HG03108 (cell line): ENCODE results near the gene POGK.
"Not testable (repeated sequence)": the region's sequence is repeated elsewhere in the genome, so short reads cannot be mapped to it uniquely, and the experiment has no call there.

Source experiments
- ATAC-seq: cut with Tn5 transposase; IDR thresholded peaks from one replicate; pipeline ENCODE4 v1.9.1; 2021; ENCODE audit warnings: moderate library complexity; ENCODE audit not compliant: unreplicated experiment

Gene POGK, protein sequence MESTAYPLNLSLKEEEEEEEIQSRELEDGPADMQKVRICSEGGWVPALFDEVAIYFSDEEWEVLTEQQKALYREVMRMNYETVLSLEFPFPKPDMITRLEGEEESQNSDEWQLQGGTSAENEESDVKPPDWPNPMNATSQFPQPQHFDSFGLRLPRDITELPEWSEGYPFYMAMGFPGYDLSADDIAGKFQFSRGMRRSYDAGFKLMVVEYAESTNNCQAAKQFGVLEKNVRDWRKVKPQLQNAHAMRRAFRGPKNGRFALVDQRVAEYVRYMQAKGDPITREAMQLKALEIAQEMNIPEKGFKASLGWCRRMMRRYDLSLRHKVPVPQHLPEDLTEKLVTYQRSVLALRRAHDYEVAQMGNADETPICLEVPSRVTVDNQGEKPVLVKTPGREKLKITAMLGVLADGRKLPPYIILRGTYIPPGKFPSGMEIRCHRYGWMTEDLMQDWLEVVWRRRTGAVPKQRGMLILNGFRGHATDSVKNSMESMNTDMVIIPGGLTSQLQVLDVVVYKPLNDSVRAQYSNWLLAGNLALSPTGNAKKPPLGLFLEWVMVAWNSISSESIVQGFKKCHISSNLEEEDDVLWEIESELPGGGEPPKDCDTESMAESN

DNA sequence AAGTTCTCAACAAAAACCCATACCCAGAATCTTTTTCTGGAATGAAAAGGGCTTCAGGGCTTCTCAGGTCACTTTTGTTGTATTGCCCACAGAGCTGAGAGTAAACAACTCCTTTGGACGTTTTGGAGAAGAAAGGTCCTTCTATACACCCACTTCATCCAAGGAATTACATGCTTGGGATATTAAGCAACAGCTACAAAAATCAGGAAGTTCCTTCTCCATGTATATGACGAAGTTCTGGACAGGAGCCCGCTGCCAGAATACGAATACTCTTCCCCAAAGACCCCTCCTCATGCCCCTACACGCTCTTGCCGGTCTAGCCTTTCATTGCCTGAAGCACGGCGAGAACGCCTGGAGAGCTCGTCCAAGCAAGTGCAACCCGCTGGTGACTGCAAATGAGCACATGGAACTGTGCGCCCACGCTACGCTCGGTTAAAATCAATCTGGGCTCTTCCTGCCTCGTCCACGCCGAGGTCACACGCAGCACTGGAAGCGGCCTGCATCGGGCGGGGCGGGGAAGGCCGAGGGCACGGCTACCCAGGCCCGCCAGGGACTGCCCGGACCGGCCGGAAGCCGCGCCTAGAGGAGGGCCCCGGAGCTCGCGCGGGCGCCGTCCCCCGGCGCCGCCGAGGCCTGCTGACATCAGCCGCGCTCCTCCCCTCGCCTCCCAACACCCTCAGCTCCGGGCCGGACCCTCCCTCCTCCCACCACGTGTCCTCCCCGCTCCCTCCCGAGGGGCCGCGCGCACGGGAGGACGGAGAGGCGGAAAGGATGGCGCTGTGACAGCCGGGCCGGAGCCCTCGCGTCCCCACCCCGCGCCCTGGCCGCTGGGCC is at the start of gene POGK:
TSS of gene POGK (plus strand) at position 710 of the 834 bp plus-strand sequence. CDS start 1,482 bp downstream, outside the sequence.
- peak; percentile 99 for ATAC-seq

DNA sequence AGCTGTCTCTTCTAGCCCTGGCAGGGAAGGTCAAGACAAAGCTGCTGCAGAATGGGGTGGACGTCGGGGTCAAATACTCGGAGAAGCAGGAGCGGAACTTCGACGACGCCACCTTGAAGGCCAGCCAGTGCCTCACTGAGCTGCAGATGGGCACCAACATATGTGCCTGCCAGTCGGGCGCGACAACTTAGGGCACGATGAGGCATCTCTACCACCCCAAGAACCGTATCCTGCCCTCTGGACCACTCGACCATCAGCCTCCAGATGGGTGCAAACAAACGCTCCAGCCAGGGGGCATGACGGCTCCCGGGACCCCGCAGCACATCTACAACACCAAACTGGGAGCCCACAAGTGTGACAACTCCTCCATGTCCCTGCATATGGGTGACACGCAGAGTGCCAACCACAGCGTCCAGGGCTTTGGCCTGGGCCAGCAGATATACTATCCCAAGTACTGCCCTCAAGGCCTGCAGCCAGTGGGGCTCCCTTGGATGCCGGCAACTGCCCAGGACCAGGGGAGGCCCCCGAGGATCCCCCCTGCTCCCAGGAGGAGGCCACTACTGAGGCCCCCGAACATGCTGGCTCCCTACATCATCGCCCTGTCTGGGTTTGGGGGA is 42.5 kb upstream of the POGK start:
- ATAC-seq: no peak

DNA sequence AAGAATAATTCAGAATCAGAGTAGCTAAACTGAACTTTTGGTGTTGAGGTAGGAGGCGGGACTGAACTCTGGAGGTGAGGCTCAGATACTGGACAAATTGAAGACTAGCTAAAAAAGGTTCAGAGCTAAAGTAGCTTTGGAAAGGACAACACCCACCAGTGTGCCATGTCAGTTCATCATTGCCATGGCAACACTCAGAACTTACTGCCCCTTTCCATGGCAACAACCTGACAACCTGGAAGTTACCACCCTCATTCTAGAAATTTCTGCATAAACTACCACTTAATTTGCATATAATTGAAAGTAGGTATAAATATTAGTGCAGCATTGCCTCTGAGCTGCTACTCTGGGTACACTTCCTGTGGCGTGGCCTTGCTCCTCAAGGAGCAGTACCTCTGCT is 30.3 kb upstream of the POGK start:
- no peak for ATAC-seq

DNA sequence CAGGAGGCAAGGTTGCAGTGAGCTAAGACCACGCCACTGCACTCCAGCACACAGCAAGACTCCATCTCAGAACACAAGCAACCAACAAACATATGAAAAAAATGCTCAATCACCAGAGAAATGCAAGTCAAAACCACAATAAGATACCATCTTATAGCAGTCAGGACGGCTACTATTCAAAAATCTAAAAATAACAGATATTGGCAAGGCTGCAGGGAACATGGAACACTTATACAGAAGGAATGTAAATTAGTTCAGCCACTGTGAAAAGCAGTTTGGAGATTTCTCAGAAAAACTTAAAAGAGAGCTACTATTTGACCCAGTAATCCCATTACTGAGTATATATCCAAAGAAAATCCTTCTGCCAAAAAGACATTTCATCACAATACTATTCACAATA is 27.6 kb upstream of the POGK start:
- no peak for ATAC-seq

DNA sequence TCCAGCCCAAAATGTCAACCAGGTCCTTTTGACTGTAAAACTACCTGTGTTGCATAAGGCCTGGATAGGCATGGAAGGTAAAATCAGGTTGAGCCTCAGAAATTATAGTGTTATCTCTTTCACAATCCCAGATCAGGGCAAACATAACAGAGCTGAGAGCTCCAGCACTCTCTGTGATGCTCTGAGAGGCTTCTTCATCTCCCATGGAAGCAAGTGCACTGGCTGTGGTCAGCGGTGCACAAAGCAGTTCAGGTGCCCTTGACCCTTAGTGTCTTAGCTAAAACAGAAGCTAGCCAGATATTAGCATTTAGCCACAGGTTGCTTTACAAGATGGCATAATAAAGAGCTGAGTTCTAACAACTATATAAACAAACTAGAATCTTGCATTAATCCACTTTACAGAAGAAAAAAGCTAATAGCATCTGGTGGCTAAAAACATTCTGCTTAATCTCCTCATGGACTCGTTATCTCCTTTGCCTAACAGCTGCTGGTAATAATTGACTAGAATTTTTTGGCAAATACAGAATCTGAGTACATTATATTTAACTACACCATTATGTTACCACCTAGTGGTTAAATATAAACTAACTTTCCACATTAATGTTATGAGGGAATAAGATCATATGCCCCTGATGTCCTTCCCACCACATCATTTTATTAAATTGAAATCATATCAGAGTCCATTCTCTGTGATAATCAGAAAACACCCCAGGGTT is 25.6 kb upstream of the POGK start:
- no peak for ATAC-seq

DNA sequence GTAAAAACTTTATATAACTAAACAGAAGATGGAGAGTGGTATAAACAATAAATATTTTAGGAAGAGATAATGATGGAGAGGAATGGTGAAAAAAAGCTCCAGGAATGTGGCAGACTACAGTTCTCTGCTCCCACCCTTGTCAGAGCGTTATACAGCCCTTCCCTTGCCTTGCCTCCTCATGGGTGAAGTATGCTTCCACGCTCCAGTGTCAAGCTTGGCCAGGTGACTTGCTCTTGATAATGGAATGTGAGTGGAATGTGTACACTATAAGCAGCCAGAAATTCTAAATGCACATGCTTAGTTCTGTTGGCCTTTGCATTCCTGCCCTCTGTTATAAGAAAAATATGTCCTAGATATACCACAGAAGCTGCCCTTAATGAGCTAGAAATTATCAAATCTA is 24.7 kb upstream of the POGK start:
- no peak for ATAC-seq

DNA sequence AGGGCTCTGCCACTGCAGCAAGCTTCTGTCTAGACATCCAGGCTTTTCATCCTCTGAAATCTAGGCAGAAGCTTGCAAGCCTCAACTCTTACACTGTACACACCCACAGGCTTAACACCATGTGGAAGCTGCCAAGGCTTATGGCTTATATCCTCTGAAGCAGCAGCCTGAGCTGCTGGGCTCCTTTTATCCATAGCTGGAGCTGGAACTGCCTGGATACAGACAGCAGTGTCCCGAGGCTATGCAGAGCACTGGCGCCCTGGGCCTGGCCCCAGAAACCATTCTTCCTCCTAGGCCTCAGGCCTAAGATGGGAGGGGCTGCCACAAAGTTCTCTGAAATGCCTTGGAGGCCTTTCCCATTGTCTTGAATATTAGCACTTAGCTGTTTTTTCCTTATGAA is 19.3 kb upstream of the POGK start:
- no peak for ATAC-seq

DNA sequence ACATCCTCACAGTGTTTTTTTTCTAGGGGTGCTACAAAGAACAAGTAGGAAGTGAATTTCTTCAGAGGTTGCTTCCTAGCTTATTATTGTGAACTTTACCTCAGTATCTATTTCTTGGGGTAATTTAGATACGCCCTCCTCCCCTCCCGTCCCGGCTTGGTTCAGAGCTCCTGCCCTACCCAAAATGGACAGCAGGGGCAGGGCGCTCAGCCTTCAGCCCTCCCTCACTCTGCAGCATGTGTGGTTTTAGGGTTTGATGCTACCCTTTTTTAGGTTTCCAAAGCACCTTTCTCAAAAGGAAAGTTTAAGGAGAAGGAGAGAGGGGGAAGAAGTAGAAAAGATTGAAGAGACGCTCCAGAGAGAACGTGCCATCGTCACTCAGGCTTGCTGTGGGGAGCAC is 16.9 kb upstream of the POGK start:
- ATAC-seq: no peak

DNA sequence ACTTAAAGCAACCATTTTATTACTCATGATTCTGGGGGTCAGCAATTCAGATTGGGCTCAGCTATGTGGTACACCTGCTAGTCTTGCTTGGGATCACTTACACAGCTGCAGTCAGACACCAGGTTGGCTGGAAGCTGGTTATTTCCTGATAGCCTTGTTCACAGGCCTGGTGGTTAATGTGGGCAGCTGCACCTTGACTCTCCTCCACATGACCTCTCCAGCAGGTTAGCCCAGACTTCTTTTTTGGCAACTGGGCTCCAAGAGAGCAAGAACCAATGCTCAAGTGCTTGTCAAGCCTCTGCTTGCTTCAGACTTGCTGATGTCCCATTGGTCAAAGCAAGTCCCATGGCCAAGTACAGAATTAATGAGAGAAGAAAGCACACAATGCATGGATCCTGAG is 11.8 kb upstream of the POGK start:
- ATAC-seq: no peak

DNA sequence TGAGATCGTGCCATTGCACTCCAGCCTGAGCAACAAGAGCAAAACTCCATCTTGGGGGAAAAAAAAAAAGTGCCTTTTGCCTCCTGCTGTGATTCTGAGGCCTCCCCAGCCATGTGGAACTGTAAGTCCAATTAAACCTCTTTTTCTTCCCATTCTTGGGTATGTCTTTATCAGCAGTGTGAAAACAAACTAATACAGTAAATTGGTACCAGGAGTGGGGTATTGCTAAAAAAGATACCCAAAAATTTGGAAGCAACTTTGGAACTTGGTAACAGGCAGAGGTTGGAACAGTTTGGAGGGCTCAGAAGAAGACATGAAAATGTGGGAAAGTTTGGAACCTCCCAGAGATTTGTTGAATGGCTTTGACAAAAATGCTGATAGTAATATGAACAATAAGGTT is 9.5 kb upstream of the POGK start:
- not testable (repeated sequence) for ATAC-seq

DNA sequence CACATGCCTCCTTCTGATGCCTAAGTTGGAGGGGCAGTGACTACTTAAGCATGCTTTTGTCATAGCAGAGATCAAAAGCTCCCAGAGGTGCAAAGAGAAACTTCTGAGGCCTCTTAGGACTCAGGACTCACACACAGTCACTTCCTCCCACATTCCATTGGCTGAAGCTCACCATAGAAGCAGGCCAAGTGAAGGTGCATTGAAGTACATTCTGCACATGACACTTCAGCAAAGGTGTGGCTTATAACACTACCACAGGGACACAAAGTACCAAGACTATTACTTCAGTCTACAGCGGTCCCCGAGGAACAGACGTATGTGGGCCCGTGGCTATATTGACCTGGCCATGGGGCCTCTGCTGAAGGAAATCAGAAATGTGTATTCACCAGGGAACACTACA is 2.5 kb upstream of the POGK start:
- no peak for ATAC-seq

DNA sequence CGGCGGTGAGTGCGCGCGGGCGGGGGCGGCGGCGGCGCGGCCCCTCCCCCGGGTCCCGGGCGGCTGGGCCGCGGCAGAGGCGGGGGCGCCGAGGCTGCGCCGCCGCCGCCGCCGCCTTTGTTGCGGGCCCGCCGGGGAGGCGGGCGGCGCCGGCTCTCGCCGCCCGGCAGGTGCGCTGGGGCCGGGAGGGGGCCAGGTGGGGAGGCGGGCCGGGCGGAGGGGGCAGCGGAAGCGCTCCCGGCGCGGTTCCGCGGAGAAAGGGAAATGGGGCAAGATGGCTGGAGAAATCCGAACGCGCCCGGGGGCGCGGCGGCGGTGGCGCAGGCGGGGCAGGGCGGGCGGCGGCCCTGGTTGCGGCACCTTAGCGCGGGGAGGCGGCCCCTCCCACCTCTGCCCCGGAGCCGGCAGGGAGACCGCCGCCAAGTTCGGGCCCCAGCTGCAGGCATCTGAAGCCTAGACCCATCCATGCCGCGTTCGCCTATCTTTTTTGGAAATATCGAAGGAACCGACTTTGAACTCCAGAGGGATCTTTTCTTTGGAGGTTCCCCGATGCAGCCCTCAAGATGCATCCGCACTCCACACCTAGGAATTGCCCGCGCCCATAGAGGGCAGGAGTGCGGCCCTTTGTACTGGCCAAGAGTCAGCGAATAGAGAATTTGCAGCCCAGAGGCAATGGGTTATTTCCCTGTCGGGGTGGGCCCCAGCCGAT is 479 bp downstream of the POGK start:
- ATAC-seq: peak; percentile 23

DNA sequence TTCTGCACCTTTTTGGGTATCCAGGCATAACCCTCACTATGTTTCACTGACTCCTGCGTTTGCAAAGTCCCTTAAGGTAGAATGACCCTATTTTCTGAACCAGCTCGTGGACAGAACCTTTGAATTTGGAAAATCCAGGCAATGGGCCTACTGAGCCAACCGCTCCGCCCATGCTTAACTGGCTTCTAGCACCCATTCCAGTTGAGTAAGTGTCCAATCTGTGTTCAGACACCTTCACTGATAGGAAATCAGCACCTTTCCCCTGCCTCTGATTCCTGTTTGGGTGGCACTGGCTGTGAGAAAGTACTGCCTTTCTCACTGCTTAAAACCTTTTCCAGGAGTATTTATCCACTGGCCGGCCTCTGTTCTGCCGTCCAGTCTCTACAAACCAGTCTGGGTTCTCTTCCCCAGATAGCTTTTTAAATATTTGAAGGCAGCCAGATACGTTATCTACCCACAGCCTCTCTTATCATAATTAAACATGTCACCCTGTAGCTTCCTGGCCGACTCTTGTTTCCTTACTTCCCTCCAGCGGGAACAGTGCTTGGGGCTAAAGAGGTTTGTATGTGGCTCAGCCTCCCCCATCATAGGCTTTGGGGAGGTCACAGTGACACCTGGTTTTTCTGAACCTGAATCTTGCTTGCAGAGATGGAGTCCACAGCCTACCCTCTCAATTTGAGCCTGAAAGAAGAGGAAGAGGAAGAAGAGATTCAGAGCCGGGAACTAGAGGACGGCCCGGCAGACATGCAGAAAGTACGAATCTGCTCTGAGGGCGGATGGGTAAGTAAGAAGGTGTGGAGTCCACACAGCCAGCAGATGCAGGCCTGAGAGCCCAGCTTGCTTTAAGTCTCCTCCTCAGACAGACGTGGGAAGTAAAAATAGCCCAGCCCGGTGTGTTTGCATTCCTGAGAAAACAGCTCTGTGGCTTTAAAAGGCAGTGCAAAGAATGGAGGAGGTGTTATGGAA is 1.3 kb downstream of the POGK start:
- ATAC-seq: no peak

DNA sequence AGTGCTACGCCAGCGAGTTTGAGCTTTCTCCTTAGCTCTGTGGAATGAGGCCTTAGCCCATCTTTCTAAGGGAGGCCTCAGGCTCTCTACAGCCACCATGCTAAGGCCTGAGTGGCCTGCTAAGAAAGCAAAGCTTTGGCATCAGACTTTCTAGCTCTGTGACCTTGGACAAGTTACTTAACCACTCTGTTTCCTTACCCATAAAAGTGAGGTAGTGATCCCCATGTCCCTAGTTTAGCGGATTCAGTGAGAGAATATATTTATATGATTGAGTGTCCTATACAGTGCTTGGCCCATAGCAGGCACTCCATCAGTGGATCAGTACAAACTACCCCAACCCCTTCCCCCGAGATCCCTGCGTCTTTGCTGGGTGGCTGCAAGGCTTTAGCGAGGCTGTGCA is 4.0 kb downstream of the POGK start:
- no peak for ATAC-seq

DNA sequence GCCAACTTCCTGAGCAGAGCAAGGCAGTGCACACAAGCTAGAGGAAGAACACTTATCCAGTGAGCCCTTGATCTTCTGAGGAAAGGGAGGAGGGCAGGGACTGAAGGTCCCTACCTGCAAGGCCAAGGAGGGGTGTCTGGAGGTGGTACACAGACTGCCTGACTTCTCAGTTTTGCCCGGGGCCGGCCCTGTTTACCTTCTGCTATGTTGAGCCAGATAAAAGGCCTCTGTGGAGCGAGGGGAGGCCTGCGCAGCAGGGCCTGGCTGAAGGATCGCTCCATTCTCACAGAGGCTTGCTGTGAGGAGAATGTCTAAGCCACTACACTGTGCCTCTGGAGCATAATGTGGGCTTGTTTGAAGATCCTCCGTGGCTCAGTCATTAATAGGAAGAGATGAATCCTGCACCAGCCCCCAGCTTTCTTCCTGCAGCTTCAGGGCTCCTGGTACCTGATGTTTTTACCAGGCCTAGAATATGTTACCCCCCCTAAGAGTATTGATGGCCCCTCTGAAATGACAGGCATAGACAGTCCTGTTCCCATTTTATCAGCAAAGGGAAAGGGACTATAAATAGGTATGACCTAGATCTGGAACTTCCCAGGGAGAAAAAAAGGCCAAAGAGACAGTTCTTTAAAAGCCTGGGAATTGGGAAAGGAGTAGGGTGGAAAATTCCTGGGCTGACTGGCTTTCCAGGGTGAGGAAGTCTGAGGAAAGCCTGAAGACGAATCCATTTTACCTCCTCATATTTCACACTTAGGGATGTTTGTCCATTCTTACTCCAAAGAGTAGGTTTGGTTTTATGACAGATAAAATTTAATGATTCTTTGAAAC is 4.7 kb downstream of the POGK start:
- no peak for ATAC-seq

DNA sequence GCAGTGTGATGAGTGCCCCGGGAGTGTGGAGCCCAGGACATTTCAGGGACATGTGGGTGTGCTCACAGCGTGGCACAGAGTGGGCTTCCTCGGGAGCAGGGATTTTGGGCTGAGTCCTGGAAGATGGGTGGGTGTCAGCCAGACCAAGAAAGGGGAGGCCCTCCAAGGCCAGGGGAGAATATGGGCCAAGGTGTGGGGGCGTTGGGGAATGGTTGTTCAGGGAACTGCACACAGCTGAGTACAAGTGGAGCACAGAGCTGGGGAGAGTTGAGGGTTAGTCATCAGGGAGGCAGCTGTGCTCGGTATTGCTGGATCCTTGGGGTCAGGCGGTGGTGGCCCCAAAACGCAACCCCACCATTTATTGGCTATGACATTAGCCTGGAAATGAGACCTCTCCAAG is 5.5 kb downstream of the POGK start:
- ATAC-seq: no peak

DNA sequence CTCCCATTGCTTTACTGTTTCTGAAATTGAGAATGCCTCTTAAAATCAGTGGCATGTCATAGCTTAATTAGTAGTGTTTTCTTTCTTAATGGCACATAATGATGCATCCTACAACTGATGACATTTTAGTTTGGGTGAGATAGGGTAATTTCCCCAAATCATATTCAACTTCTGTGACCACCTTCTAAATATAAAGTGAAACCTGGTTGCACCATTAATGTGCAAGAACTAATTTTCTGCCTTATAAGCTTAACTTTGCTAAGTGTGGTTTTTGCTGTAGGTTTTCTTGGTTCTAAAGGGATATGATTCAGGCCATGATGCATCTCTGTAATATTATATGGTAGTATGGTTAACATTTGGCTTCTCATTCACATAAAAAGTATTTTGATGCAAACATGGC is 8.9 kb downstream of the POGK start:
- ATAC-seq: no peak

DNA sequence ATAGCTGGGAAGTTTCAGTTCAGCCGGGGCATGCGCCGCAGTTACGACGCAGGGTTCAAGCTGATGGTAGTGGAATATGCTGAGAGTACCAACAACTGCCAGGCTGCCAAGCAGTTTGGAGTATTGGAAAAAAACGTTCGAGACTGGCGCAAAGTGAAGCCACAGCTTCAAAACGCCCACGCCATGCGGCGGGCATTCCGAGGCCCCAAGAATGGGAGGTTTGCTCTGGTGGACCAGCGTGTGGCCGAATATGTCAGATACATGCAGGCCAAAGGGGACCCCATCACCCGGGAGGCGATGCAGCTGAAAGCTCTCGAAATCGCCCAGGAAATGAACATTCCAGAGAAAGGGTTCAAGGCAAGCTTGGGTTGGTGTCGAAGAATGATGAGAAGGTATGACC is 9.9 kb downstream of the POGK start:
- ATAC-seq: no peak
